ENCODE data around the gene KCP.
A peak's percentile ranks its signal among the peaks of the same experiment; 100 is the strongest.

The KCP gene

GRCh38 chr7:128868624-128869137, 41.8 kb downstream of the KCP start:
- no peak for DNase-seq (ENCODE audit: extremely low read depth, low read depth)
- no peak for TF ChIP-seq CTCF (IDR thresholded peaks at IDR 0.05; ENCODE audit: low read depth, low read length)

- no peak for TF ChIP-seq CTCF (IDR thresholded peaks at IDR 0.05; ENCODE audit: low read depth, low read length)
- no peak for DNase-seq (ENCODE audit: extremely low read depth, low read depth)
These were observed 42.5 kb downstream of the KCP start for GRCh38 chr7:128867842-128868623.

GRCh38 chr7:128867241-128867640, 43.3 kb downstream of the KCP start:
- DNase-seq (ENCODE audit: extremely low read depth, low read depth), result no peak
- TF ChIP-seq CTCF (IDR thresholded peaks at IDR 0.05; ENCODE audit: low read depth, low read length), result no peak

GRCh38 chr7:128865996-128866877, 44.3 kb downstream of the KCP start:
- no peak for TF ChIP-seq CTCF (IDR thresholded peaks at IDR 0.05; ENCODE audit: low read depth, low read length)
- DNase-seq (ENCODE audit: extremely low read depth, low read depth), result no peak

GRCh38 chr7:128865303-128865702, 45.2 kb downstream of the KCP start:
- DNase-seq (ENCODE audit: extremely low read depth, low read depth), result no peak
- TF ChIP-seq CTCF (IDR thresholded peaks at IDR 0.05; ENCODE audit: low read depth, low read length), result no peak

GRCh38 chr7:128863433-128863989, 47.0 kb downstream of the KCP start:
- no peak for DNase-seq (ENCODE audit: extremely low read depth, low read depth)

More at GRCh38 chr7:128863433-128863989, 47.0 kb downstream of the KCP start:
- TF ChIP-seq CTCF (IDR thresholded peaks at IDR 0.05; ENCODE audit: low read depth, low read length), result peak; percentile 48
